Measurements from ENCODE around the gene CEPT1. TPM values are rescaled to one million over a fixed set of nuclear protein-coding genes. Genes with fewer than 3 reads are reported as not detected.

The CEPT1 gene
- total and polyA plus RNA-seq, 2 of the 4 experiments (the other 2 are of a cell fraction): 13.3 to 27.4 TPM

- Histone ChIP-seq H3K14ac (replicated peaks; ENCODE audit: low read depth, low read length) (no peak overlapping the region), H3K79me1 (ENCODE audit: low read depth in 1 of 2, low read length in 2 of 2) (peaks cover 15 to 26% of the 10 kb centered on the region in 2 experiments), H4K5ac (ENCODE audit: low read depth, low read length) (no peak overlapping the region), H3K27me3 (ENCODE audit: control insufficient read depth, insufficient read depth, low read length) (no peaks in the 10 kb centered on the region), H3K9ac (ENCODE audit: low read depth, low read length) (no peak overlapping the region), H2AFZ (replicated peaks; ENCODE audit: low read length, poor library complexity) (no peak overlapping the region), H3K56ac (ENCODE audit: extremely low read depth, insufficient read depth, low read length) (no peak overlapping the region), H2AK5ac (ENCODE audit: low read depth, low read length) (no peak overlapping the region), H2BK120ac (ENCODE audit: low read depth, low read length) (no peak overlapping the region), H3K27ac (ENCODE audit: insufficient read depth, low read length) (no peak overlapping the region), H2BK15ac (ENCODE audit: low read depth, low read length) (no peak overlapping the region), H4K8ac (ENCODE audit: low read depth in 2 of 2, low read length in 2 of 2) (no peak overlapping the region), H4K20me1 (ENCODE audit: insufficient read depth, low read length) (peaks cover 5% of the 10 kb centered on the region; the same call in 1 of the 2 replicates), H3K36me3 (ENCODE audit: control insufficient read depth, insufficient read depth, low read length) (peaks cover 17% of the 10 kb centered on the region), H3K9me3 (ENCODE audit: control insufficient read depth, insufficient read depth, low read length) (no peaks in the 10 kb centered on the region), H3K4ac (ENCODE audit: low read depth, low read length) (no peak overlapping the region), H3K18ac (ENCODE audit: low read depth, low read length) (no peak overlapping the region), H2AK9ac (replicated peaks; ENCODE audit: low read depth, low read length, poor library complexity) (no peak overlapping the region), H2BK5ac (ENCODE audit: low read depth, low read length, poor library complexity, severe bottlenecking) (no peak overlapping the region), H3K23ac (ENCODE audit: low read depth, low read length) (no peak overlapping the region), H3K9me1 (ENCODE audit: insufficient read depth, low read length) (peaks cover 3% of the 10 kb centered on the region; the same call in 1 of the 2 replicates), H2BK20ac (ENCODE audit: low read depth, low read length) (no peak overlapping the region), H3K4me2 (ENCODE audit: low read depth, low read length) (no peak overlapping the region), H4K91ac (ENCODE audit: insufficient read depth, low read depth, low read length) (no peak overlapping the region), H3K4me3 (ENCODE audit: insufficient read depth, low read depth, low read length) (no peak overlapping the region), H3K4me1 (ENCODE audit: control insufficient read depth, insufficient read depth, low read length) (no peaks in the 10 kb centered on the region)
- POLR2A ChIA-PET (ENCODE audit: unreplicated experiment): no interaction called here
- no peak for ATAC-seq (ENCODE audit: low read depth)
- no CpG with 5 or more reads among the region's 3 CpGs for WGBS, 2 experiments (ENCODE audit: extremely low coverage in 2 of 2, insufficient read length in 1 of 2)
- no peak for TF ChIP-seq RFX5 (IDR thresholded peaks at IDR 0.05; ENCODE audit: low read depth, low read length)
- no peak for TF ChIP-seq CHD1 (IDR thresholded peaks at IDR 0.05; ENCODE audit: low read depth, low read length)
- TF ChIP-seq CTCF (conservative IDR thresholded peaks at IDR 0.05; ENCODE audit: low read depth, low read length): no peak
- no peak for TF ChIP-seq RCOR1 (IDR thresholded peaks at IDR 0.05; ENCODE audit: insufficient replicate concordance, low read length)
- TF ChIP-seq USF2 (IDR thresholded peaks at IDR 0.05; ENCODE audit: low read depth, low read length): no peak
- no peak for TF ChIP-seq SMC3 (IDR thresholded peaks at IDR 0.05; ENCODE audit: low read depth, low read length)
- TF ChIP-seq NFE2L2 (IDR thresholded peaks at IDR 0.05; ENCODE audit: low read depth, low read length): no peak
- TF ChIP-seq FOS (IDR thresholded peaks at IDR 0.05; ENCODE audit: low read depth, low read length): no peak
- TF ChIP-seq POLR2A (IDR thresholded peaks at IDR 0.05; ENCODE audit: low read depth, low read length): no peak
- TF ChIP-seq MXI1 (IDR thresholded peaks at IDR 0.05; ENCODE audit: borderline replicate concordance, low read depth, low read length): no peak
- TF ChIP-seq ELK1 (IDR thresholded peaks at IDR 0.05; ENCODE audit: borderline replicate concordance, low read depth, low read length): no peak
- no peak for TF ChIP-seq MAFK (IDR thresholded peaks at IDR 0.05; ENCODE audit: low read depth, low read length)
- no peak for TF ChIP-seq CEBPB (IDR thresholded peaks at IDR 0.05; ENCODE audit: low read depth, low read length)
- no peak for TF ChIP-seq BHLHE40 (IDR thresholded peaks at IDR 0.05; ENCODE audit: low read depth, low read length)
- TF ChIP-seq MAZ (IDR thresholded peaks at IDR 0.05; ENCODE audit: borderline replicate concordance, low read depth, low read length): no peak
- no peak for TF ChIP-seq RAD21 (IDR thresholded peaks at IDR 0.05; ENCODE audit: low read length)
- in situ Hi-C loops (cut with MboI; ENCODE audit: low sequenced_read_pairs): no loop called here
- dilution Hi-C loops (cut with HindIII; ENCODE audit: low sequenced_read_pairs, unreplicated experiment): no loop called here
- intact Hi-C loops (cut with micrococcal nuclease): loop anchor here (5.0 to 10.0 kb wide), 2 partner anchors 34 to 197 kb away; no protein-coding TSS in a partner anchor
- no peak for DNase-seq
- CTCF ChIA-PET: no interaction called here
- no TSS peak for BruUV-seq (replicated peaks)
Measured at GRCh38 chr1:111147948-111148347, 7.9 kb downstream of the CEPT1 start.

Measured in IMR-90 (cell line).